Motor neuron (in vitro differentiated cells): ENCODE results near the gene TTC19. TPM values are rescaled to one million over a fixed set of nuclear protein-coding genes. Genes with fewer than 3 reads are reported as not detected.

Experiments used
- ATAC-seq, 8 experiments: fragments of 200-7000 bp; cut with Tn5 transposase; replicated peaks in 6 of 8; 2 replicates each; pipeline ENCODE4 v1.8.0; 2021; ENCODE audit warnings: mild to moderate bottlenecking in 8 of 8, moderate library complexity in 8 of 8
- H3K27ac ChIP-seq, 2 donors: fragments of 250-450 bp; sonication (Bioruptor Pico); 2 replicates each; pipeline ENCODE4 v1.9.0; 2021; ENCODE audit warnings: antibody characterized with exemption in 2 of 2, mild to moderate bottlenecking in 2 of 2, moderate library complexity in 1 of 2
- H3K4me1 ChIP-seq, 2 donors: fragments of 250-450 bp; sonication (Bioruptor Pico); replicated peaks in 1 of 2; 2 replicates each; pipeline ENCODE4 v1.6.1; 2021; ENCODE audit warnings: antibody characterized with exemption in 2 of 2, mild to moderate bottlenecking in 2 of 2, moderate library complexity in 1 of 2
- H3K4me3 ChIP-seq, 5 donors: fragments of 250-450 bp; sonication (Bioruptor Pico); 2 replicates each; pipeline ENCODE4 v1.9.0; 2021; ENCODE audit warnings: antibody characterized with exemption in 5 of 5, mild to moderate bottlenecking in 5 of 5, moderate library complexity in 4 of 5
- WGBS, 10 experiments: fragments of 450-650 bp; shearing (Covaris generic); methylation state at CpG; one replicate each; pipeline ENCODE4 v1.0.0; 2022; 5-methylcytosine and 5-hydroxymethylcytosine counted together
- in situ Hi-C, 9 experiments: fragments of 400-800 bp; cut with MboI; loops; one replicate each; pipeline ENCODE4 v1.15.0; 2021; ENCODE audit warnings: low sequenced_read_pairs in 9 of 9, low pct_unique_long_range_greater_than_20kb in 2 of 9; ENCODE audit not compliant: unreplicated experiment in 9 of 9
- total RNA-seq, 8 experiments: library from RNA; unstranded; fragments of 300-600 nt; gene quantifications; 2 replicates each; pipeline versions ENCODE4 v1.2.3 to v1.2.4, GENCODE V29; 2022

Gene TTC19, protein sequence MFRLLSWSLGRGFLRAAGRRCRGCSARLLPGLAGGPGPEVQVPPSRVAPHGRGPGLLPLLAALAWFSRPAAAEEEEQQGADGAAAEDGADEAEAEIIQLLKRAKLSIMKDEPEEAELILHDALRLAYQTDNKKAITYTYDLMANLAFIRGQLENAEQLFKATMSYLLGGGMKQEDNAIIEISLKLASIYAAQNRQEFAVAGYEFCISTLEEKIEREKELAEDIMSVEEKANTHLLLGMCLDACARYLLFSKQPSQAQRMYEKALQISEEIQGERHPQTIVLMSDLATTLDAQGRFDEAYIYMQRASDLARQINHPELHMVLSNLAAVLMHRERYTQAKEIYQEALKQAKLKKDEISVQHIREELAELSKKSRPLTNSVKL
- 10 to 100 TPM; 27.7 to 68.4 (median 38.8) TPM for total RNA-seq

DNA sequence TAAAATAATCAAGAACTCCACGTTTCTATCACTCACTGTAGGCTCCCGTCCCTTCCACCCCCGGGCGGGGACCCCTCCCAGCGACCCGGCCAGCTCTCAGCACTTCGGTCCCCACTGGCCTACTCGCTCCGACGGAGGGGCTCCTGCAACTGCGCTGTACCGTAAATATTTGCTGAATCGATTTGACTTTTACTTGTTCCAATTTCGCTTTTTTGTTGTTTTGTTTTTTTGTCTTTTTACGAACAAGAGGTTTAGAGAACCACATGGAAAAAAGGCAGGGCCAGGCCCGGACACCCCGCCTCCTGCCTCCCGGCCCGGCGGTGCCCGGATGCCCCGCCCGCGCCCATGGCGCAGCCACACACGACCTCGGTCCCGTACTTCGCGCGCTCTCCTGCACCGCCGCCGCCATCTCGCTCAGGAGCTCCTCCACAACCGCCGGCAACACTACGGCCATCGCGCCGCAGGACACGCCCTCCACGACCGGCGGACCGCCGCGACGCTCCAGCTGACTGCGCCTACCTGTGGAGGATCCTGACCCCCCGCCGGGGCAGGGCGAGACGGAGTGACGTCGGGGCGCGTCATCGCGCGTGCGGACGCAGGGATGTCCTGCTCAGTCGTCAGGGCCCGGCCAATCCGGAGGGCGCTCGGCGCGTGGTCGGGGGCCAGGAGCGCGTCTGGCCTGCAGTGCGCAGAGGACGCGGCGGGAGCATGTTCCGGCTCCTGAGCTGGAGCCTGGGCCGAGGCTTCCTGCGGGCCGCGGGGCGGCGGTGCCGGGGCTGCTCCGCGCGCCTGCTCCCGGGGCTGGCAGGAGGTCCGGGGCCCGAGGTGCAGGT is at the start of gene TTC19, which contains the start of gene ZSWIM7:
TSS of gene TTC19 (plus strand) at position 684 of the 833 bp plus-strand sequence. CDS start at position 709, 25 bp downstream.
TSS of gene ZSWIM7 (minus strand) at position 564 of the 833 bp plus-strand sequence. CDS start at position 454, 110 bp downstream.
- WGBS, 10 experiments = 0 to 2% (median 0%) methylated on average over 2 to 13 of the region's 91 CpGs; no CpG with 5 or more reads in 1 of the 10 experiments
- peak; percentile 88 to 97 (median 96) for ATAC-seq
- in situ Hi-C loops = loop anchor here in 2 of 9 experiments (25.0 kb wide), 2 partner anchors 162 to 737 kb away; partner anchors contain the start of gene PMP22 (in 1 of the 2)
- peaks cover 9 to 10% of the 10 kb centered on the region in 2 donors for H3K4me1 ChIP-seq
- H3K4me3 ChIP-seq = peak within 1 kb of the TSS; percentile 46 to 73 (median 59)
- peak within 1 kb of the TSS; percentile 81 to 91 for H3K27ac ChIP-seq

DNA sequence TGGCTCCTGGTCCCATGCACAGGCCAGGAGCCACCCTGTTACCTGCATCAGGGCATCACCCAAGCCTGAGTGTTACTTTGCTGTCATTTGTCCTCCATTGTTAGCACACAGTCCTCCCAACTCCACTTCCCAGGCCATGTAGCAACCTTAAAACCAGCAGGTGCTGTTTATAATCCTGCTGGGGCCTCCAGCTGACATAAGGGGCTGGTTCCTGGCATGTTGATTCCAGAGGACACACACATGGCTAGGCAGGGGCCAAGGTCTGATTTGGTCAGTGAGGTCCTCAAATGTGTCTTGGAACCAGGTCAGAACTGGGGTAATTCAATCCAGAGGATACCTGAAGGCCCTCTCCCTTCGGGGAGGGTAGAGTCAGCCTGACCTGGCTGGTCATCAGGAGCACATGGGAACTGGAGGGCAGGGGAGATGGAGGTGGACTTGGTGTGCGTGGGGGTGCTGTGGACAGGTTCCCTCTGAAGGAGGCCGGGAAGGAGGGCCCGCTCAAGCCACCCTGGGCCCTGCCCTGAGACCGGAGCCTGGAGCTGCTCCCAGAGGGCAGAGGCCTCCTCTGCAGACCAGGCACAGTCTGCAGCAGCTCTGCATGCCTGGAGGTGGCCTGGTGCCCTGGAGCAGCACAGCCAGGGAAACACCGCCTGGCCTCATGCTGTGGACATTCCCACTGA is 48.1 kb upstream of the TTC19 start:
- ATAC-seq = no peak
- in situ Hi-C loops = no loop called here
- 90% methylated on average over 2 of the region's 6 CpGs; no CpG with 5 or more reads in 9 of the 10 experiments for WGBS, 10 experiments
- Histone ChIP-seq H3K27ac (no peak overlapping the region), H3K4me1 (no peaks in the 10 kb centered on the region), H3K4me3 (no peak overlapping the region)

DNA sequence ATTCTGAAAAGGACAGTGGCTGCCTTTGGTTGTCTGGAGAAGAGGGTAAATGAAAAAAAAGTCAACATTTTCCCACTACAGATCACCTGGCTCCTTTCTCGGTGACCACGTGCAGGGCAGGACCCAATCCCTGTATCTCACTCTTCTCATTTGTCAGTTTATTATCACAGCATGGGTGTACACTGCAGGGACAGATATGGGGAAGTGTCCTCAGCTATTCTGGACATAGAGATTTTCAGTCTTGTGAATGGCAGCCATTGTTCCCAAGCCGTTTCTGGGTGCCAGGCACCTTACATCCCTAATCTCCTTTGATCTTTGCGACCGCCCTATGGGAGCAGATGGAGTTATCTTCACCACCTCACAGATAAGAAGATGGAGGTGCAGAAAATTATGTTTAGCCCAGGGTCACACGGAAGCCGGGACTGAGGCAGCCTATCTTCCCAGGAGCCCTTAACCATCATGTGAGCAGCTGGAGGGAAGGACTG is 47.5 kb upstream of the TTC19 start:
- in situ Hi-C loops = no loop called here
- Histone ChIP-seq H3K4me1 (no peaks in the 10 kb centered on the region), H3K27ac (no peak overlapping the region), H3K4me3 (no peak overlapping the region)
- 60 to 100% (median 89%) methylated on average over 2 to 4 of the region's 7 CpGs; no CpG with 5 or more reads in 4 of the 10 experiments for WGBS, 10 experiments
- no peak for ATAC-seq

DNA sequence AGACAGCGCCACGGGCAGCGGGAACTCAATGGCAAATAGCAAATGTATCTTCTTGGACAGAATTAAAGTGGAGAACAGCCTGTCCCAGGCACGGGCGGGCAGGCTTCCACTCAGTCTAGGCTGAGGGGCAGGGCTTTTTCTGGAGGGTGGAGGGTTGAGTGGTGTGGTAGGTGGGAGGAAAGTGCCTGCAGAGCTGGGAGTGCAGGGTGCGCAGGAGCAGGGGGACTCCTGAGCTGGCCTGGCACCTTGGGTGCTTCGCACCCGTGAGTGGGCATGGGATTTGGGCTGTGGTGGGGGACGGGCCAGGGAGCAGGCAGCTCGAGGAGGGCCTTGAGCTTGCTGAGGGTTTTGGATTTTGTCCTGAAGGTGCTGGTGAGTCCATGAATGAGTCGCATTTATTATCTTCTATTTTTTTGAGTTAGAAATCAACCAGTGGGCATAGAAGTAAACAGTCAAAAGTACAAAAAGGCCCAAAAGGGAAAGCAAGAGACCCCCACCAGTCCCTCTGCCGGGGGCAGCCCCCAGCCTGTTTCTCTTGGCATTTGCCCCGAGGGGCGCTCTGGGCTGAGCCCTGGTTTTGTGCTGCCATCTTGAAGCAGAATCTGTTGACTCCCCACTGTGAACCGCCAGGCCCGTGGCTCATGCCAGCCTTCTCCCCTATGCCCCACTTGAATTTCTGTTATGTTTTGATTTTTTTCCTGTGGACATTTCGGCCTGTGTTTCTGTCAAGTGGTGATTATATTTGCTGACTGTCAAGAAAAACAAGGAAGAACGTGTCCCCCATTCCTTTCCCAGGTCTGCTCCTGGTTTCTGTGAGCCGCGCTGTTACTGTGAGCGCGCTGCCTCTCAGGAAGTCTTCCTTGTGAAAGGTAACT is 46.5 kb upstream of the TTC19 start:
- no peaks in the 10 kb centered on the region for H3K4me1 ChIP-seq
- no peak overlapping the region for H3K27ac ChIP-seq
- in situ Hi-C loops = no loop called here
- no peak overlapping the region for H3K4me3 ChIP-seq
- WGBS, 10 experiments = 60 to 100% (median 90%) methylated on average over 1 to 16 of the region's 22 CpGs; no CpG with 5 or more reads in 2 of the 10 experiments
- no peak for ATAC-seq

DNA sequence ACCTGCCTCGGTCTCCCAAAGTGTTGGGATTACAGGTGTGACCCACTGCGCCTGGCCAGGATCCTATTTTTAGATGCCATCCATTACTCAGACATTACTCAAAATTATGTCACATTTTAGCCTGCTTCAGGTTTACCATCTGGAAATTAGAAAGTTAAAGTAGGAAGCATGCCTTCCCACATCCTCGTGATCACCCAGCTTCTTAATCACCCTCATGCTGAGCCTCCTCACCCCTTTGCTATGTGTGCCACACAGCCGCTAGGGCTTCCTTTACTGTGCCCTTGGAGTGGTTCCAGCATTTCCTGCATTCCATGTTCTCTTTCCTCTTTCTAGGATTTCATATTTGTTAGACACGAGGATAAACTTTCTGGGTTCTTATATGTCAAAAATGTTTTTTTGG is 45.4 kb upstream of the TTC19 start:
- no peak overlapping the region for H3K4me3 ChIP-seq
- 33 to 100% (median 90%) methylated on average over 1 to 4 of the region's 5 CpGs; no CpG with 5 or more reads in 4 of the 10 experiments for WGBS, 10 experiments
- H3K4me1 ChIP-seq = peaks cover 0 to 4% of the 10 kb centered on the region in 2 donors
- ATAC-seq = no peak
- no peak overlapping the region for H3K27ac ChIP-seq
- in situ Hi-C loops = no loop called here

DNA sequence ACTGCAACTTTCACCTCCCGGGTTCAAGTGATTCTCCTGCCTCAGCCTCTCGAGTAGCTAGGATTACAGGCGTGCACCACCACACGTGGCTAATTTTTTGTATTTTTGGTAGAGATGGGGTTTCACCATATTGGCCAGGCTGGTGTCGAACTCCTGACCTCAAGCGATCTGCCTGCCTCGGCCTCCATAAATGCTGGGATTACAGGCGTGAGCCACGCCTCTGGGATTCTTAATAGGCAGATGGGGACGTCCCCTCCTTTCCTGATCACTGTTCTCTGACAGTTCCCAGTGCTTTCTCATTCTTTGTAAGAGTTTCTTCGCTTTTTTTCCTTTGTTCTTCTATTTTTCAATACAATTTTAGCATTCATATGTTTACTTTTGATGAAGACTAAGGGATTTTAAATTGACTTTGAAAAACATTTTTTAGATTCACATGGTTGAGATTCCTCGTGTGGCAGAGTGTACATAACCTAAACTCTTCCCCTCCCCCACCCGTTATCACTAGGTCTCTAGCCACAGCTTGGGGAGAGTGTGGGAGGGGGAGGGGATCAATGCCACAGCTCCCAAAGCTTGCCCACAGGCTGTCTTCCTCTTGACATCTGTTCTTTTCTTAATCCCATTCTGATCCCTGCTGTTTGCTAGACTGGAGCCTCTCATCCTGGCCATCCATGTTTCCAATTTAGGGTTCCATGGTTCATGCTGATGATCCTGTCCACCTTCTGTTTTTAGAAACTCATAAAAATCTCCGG is 43.7 kb upstream of the TTC19 start:
- Histone ChIP-seq H3K4me3 (no peak overlapping the region), H3K27ac (no peak overlapping the region), H3K4me1 (peaks cover 0 to 4% of the 10 kb centered on the region in 2 donors)
- WGBS, 10 experiments = 50 to 100% (median 86%) methylated on average over 1 to 14 of the region's 14 CpGs
- ATAC-seq = no peak
- in situ Hi-C loops = no loop called here

DNA sequence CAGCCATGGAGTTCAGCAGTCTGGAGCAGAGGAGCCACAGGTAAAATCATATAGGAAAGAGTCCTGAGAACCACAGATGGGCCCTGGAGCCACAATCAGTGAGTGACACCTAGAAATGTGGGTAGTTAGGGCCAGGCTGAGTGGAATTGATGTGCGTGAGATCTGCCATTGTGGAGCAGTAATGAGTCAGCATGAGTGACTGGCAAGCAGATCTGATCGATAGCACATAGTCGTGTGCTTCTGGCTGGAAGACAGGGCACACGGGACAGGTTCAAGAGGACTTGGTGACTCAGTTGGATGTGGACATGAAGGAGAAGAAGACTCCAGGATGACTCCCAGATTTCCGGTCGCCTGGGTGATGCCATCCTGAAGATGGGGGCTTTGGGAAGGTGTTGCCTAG is 42.4 kb upstream of the TTC19 start:
- Histone ChIP-seq H3K4me1 (peaks cover 0 to 4% of the 10 kb centered on the region in 2 donors), H3K27ac (no peak overlapping the region), H3K4me3 (no peak overlapping the region)
- in situ Hi-C loops = no loop called here
- 60 to 100% (median 88%) methylated on average over 1 to 5 of the region's 6 CpGs; no CpG with 5 or more reads in 3 of the 10 experiments for WGBS, 10 experiments
- no peak for ATAC-seq

DNA sequence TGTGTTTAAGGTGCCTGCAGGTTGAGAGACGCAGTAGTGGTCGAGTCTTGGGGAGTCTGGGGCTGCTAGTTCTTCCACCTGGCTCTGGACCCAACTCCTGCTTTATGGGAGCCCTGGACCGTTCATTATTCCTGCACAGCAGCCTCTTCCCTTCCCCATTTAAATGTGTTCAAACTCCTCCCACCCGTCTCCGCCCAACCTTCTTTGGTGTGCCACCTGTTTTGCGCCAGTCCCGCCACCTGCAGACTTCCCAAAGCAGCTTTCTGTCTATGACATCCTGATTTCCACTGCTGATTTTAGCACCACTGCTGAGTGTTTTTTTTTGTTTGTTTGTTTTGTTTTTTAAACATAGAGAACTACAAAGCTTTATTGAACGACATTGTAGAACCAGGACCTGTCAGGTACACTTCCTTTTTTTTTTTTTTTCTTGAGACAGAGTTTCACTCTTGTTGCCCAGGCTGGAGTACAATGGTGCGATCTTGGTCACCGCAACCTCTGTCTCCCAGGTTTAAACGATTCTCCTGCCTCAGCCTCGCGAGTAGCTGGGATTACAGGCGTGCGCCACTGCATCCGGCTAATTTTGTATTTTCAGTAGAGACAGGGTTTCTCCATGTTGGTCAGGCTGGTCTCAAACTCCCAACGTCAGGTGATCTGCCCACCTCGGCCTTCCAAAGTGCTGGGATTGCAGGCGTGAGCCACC is 41.9 kb upstream of the TTC19 start:
- 73 to 100% (median 86%) methylated on average over 1 to 9 of the region's 19 CpGs for WGBS, 10 experiments
- no peak for ATAC-seq
- in situ Hi-C loops = no loop called here
- Histone ChIP-seq H3K4me1 (peaks cover 0 to 4% of the 10 kb centered on the region in 2 donors), H3K4me3 (no peak overlapping the region), H3K27ac (no peak overlapping the region)

DNA sequence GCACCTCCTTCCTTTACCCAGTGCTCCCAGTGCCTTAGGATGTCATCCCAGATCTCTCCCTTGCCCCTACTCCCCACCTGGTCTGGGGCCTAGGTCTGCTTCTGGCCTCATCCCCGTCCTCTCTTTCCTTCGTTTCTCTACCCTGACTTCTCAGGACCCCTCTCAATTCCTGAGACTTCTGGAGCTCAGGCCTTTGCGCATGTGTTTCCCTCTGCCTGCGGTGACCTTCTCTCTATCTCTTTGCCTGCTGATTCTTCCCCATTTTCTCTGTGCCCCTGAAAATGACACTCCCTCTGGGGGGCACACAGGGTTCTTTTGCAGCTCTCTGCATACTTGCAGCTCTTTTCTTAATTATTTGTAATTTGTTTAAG is 41.2 kb upstream of the TTC19 start:
- Histone ChIP-seq H3K27ac (no peak overlapping the region), H3K4me1 (peaks cover 0 to 4% of the 10 kb centered on the region in 2 donors), H3K4me3 (no peak overlapping the region)
- 73 to 100% (median 90%) methylated on average over 1 to 4 of the region's 4 CpGs for WGBS, 10 experiments
- in situ Hi-C loops = no loop called here
- peak in 1 of 8 experiments; percentile 5 for ATAC-seq

DNA sequence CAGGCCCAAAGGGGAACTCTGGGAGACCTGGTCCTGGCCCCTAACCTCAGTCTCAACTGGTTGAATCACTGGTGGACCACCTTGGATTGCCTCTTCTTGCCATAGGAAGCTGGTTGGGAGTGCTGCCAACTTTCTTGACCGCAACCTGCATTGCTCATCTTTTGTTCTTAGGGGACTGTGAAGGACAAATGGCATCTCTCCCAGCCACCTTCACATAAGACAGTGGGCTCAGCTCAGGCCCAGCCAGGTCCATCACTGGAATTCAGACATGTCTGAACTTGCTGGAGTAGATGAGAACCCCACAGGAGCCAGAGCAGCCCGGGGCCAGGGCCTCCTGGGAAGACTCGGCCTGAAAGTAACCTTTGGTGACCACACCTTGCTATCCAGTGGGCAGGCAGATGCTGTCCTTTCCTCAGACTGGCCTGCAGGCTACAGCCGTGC is 35.9 kb upstream of the TTC19 start:
- no peak overlapping the region for H3K27ac ChIP-seq
- H3K4me1 ChIP-seq = peaks cover 15 to 19% of the 10 kb centered on the region in 2 donors
- 71 to 100% (median 95%) methylated on average over 1 to 4 of the region's 4 CpGs; no CpG with 5 or more reads in 7 of the 10 experiments for WGBS, 10 experiments
- in situ Hi-C loops = no loop called here
- no peak overlapping the region for H3K4me3 ChIP-seq
- ATAC-seq = peak in 2 of 8 experiments; percentile 10 to 39

DNA sequence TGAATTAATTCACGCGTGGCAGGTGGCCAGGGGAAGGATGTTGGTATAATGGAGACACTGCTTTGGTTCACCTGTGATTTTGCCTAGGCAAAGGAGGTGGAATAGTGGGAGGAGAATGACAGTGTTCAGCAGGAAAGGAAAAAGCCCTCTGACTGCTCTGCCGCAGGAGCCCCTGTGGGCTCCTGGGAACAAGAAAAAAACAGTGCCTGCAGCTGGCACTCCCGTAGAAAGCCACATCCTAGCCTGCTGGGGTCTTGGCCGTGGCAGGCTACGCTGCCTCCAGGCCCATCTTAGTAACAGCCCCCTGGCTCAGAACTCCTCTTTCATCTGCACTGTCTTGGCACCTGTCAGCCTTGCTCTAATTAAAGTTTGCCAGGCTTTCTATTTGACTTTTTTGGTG is 34.1 kb upstream of the TTC19 start:
- H3K27ac ChIP-seq = no peak overlapping the region
- no peak overlapping the region for H3K4me3 ChIP-seq
- WGBS, 10 experiments = 27 to 89% (median 60%) methylated on average over 2 to 5 of the region's 6 CpGs; no CpG with 5 or more reads in 2 of the 10 experiments
- peak in 3 of 8 experiments; percentile 5 to 33 (median 6) for ATAC-seq
- in situ Hi-C loops = no loop called here
- H3K4me1 ChIP-seq = peaks cover 13 to 19% of the 10 kb centered on the region in 2 donors
